GM21381 (cell line): ENCODE measurements around the gene RFC4.
"Not testable (repeated sequence)": the region's sequence is repeated elsewhere in the genome, so short reads cannot be mapped to it uniquely, and the experiment has no call there.

ENCODE experiments used
- ATAC-seq: cut with Tn5 transposase; IDR thresholded peaks from one replicate; pipeline ENCODE4 v1.9.1; 2021; ENCODE audit warnings: mild to moderate bottlenecking, moderate library complexity; ENCODE audit not compliant: unreplicated experiment

RFC4 gene

DNA sequence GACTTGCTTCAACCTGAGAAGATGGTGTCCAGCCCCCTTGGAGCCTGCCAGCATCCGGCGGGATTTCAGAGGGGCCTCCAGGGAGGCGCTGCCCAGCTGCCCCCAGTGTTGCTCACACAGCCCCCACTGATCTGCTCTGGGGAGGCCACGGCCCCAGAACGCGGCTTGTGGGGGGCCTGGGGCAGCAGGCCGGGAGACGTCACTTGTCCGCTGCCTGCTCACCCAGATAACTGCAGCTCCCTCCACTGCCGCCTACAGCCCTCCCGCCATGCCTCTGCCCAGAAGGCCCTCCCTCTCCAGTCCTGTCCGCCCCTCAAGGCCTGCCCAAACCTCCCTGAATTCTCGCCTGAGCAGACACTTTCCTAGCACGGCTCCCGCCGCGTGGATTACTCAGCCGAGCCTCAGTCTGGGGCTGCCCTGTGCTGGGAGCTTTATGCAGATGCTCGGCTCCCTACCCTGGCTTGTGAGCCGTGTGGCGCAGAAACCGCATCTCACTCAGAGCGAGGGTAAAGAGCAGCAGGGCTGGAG lies 19.1 kb upstream of the RFC4 start:
- no peak for ATAC-seq

DNA sequence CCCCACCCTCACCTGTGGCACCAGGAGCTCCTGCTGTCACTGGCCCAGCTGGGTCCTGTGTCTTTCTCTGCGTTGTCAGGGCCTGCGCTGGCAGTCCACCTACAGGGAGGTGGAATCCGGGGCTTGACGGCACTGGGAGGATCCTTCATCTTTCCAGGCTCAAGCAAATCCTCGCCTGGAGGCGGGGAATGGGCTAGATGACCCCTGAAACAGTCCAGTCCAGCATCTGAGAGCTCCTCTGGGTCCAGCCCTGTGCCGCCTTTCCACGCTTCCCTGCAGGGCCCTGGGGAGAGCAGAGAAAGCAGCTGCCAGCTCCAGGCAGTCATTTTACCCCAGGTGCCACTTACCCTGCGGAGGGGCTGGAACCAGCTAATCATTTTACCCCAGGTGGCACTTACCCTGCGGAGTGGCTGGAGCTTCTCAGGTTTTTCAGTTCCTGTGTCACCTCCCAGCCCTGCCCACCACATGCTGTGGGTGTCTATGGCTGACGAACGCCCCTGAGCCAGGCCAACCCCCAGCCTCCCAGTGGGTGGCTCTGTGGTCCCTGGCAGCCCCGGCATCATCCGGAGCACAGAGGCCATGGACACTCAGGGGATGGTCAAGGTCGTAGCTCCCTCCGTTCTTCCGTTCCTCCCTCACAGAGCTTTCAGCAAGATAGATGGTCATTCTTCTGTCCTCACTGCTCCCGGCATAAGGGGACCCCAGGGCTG lies 18.3 kb upstream of the RFC4 start:
- no peak for ATAC-seq

DNA sequence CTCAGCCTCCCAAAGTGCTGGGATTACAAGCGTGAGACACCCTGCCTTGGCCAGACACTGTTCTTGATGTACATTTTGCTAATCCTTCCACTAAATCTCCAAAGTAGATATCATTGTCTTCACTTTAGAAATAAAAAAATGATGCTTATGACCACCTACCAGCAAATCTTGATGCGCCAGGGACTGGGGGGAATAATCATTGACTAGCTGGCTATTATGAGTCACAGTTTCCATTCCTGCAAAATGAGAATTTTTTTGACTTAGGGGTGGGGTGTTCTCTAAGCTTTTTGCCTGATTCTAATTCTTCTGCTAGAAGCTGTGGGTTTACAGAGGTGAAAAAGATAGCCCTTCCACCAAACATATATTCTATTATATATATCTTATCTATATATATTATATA lies 17.1 kb upstream of the RFC4 start:
- no peak for ATAC-seq

DNA sequence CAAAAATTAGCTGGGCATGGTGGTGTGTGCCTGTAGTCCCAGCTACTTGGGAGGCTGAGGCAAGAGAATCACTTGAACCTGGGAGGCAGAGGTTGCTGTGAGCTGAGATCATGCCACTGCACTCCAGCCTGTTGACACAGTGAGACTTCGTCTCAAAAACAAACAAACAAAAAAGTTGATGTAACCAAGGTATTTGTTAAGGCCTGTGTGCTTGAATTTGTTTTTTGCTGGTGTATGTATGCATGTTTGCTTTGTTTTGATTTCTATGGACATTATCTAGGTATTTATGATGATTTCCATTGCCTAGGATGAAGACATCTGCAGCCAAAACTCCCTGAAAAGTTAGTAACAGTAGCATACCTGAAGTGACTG lies 16.1 kb upstream of the RFC4 start:
- not testable (repeated sequence) for ATAC-seq

DNA sequence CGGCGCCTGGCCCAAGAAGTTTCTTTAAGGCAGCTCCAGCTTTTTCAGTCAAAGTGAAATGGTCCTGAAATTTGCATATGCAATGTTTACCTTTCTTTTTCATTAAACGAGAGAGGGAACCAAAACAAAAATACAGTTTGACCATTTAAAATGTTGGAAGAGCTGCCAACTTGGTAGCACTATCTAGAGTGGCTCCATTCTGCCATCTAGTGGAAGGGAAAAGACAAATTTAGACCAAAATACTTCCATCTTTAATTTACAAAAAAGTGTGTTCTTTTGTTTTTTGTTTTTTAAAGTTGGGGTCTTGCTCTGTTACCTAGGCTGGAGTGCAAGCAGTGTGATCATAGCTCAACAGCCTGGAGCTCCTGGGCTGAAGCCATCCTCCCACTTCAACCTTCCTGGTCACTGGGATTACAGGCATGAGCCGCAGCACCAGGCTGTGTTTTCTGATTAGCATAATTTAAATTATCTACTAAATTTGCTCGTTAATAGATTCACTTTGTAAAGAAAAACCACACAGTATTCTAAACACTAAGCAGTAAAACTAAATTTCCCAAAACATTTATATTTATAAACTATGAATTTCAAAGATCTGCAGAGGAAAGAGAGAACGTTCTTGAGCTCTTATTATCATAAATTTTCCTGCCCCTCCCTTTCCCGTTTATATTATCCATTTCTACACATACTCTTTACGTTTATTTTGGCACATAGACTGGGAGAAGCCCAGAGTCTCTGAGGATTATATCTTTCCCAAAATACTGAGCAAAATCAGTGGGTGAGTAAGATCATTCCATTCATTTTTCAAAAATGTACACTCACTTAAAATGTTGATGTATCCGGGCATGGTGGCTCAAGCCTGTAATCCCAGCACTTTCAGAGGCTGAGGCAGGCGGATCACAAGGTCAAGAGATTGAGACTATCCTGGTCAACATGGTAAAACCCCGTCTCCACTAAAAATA lies 15.4 kb upstream of the RFC4 start:
- no peak for ATAC-seq

DNA sequence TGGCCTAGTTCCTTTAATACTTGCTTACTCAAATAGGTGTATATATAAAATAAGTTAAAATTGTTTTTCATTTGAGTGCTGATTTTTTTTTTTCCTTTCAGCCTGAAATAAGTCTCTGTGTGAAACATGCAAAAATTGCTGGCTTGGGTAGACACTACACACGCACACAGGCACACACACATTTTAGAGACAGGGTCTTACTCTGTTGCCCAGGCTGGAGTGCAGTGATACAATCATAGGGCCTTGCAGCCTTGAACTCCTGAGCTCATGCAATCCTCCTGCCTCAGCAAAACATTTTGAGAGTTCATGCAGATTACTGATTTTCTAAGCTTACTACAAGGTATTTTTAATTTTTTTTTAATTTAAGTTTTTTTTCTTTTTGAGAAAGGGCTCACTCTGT lies 12.7 kb upstream of the RFC4 start:
- no peak for ATAC-seq

DNA sequence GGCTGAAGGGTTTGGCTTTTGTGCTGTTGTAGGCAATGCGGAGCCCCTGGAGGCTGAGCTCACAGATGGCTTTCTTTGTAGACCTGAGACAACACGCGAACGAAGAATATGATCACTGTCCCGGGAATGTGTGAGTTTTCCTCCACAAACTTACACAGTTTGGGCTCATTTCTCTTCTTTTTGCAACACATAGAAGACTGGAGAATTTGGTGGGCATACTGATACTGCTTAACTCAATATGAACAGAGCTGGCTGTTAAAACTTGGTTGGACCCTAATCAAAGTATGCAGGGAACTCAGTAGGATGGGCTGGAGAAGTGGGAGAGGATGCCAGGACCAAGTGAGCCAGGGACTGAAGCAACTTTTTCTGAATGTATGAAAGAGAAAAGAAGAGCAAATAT lies 12.2 kb upstream of the RFC4 start:
- ATAC-seq: no peak

DNA sequence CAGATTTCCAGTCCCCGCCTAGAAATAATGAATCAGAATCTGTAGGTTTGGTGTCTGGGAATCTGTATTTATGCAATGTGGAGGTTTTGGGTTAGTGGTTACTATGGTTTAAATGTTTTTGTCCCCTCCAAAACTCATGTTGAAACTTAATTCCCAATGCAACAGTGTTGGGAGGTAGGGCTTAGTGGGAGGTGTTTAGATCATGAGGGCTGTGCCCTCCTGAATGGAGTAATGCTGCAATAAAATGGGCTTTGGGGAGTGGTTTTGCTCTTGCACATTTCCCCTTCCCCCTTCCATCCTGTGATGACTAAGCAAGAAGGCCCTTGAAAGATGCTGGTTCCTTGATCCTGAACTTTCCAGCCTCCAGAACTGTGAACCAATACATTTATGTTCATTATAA lies 9.2 kb upstream of the RFC4 start:
- no peak for ATAC-seq

DNA sequence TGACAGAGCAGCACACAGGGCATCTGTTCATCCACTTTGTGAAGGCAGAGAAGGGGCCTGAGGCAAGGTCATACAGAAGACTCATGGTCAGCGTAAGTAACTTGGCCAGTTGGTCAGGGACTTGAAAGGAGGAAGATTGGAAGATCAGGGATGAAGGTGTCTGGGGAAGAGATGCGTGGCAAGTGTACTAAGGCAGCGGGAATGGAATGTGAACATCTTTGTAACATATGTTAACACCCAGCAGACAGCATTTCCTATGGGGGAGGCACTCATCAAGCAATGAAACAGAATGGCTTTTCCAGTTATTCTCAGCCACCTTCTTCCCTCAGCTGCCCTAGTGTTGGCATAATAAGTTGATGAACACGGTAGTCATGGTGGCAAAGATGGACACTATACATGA lies 7.8 kb upstream of the RFC4 start:
- no peak for ATAC-seq

DNA sequence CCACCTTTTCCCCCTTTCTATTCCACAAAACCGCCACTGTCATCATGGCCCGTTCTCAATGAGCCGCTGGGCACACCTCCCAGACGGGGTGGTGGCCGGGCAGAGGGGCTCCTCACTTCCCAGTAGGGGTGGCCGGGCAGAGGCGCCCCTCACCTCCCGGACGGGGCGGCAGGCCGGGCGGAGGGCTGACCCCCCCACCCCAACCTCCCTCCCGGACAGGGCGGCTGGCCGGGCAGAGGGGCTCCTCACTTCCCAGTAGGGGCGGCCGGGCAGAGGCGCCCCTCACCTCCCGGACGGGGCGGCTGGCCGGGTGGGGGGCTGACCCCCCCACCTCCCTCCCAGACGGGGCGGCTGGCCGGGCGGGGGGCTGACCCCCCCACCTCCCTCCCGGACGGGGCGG lies 5.0 kb upstream of the RFC4 start:
- ATAC-seq: not testable (repeated sequence)

DNA sequence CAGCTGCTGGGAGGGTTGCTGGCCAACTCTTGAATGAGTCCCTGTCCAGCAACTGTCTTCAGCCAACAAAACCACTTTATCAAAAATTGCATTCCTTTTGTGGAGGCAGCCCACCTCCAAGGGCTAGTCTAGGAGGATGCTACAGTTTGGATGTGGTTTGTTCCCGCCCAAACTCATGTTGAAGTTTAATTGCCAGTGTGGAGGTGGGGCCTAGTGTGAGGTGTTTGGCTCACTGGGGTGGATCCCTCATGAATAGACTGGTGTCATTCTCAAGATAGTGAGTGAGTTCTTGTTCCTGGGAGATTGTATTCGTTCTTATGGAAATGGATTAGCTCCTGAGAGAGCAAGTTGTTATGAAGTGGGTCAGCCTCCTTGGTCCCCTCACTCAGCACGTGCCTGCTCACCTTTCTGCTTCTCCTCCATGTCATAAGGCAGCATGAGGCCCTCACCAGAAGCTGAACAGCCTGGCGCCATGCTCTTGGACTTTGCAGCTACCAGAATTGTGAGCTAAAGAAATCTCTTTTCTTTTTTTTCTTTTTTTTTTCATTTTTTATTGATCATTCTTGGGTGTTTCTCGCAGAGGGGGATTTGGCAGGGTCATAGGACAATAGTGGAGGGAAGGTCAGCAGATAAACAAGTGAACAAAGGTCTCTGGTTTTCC lies 4.2 kb upstream of the RFC4 start:
- no peak for ATAC-seq

DNA sequence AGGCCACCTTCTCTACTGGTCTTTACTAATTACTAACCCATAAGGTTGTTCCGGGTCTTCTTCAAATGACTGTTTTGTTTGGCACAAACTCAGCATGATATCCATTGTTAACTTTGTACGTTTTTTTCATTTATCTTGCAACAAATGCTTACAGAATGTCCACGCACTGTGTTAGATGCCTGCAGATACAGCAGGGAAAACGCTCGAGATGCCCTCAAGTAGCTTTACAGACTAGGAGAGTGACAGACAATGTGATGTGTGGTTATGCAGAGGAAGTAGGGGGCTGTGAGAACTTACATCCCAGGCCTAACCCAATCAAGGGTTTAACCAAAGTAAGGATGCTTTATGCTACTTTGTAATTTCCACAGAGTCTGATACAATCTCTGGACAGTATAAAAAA lies 949 bp upstream of the RFC4 start:
- no peak for ATAC-seq

DNA sequence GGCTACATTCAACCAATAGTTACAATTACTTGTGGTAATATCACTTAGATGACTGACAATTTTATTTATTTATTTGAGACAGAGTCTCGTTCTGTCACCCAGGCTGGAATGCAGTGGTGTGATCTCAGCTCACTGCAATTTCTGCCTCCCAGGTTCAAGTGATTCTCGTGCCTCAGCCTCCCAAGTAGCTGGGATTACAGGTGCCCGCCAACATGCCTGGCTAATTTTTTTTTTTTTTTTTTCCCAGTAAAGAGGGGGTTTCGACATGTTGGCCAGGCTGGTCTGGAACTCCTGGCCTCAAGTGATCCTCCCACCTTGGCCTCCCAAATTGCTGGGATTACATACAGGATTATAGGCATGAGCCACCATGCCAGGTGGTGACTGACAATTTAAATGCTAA lies 2.8 kb downstream of the RFC4 start:
- not testable (repeated sequence) for ATAC-seq

DNA sequence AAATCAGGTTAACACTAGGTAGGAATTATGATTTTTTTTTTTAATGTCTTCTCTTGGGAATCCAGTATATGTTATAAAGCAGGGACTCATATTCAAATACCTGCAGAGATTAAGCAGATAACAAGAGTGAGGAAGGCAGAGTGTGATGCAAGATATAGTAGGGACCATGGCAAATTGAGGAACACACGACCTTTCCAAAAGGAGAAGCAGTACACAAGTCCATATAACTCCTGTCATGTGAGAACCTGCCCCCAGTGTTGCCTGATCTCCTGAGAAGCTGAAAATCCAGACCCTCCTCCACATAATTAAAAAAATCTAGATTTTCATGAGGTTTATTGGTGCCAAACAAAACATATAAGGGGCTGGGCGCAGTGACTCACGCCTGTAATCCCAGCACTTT lies 3.6 kb downstream of the RFC4 start:
- no peak for ATAC-seq

DNA sequence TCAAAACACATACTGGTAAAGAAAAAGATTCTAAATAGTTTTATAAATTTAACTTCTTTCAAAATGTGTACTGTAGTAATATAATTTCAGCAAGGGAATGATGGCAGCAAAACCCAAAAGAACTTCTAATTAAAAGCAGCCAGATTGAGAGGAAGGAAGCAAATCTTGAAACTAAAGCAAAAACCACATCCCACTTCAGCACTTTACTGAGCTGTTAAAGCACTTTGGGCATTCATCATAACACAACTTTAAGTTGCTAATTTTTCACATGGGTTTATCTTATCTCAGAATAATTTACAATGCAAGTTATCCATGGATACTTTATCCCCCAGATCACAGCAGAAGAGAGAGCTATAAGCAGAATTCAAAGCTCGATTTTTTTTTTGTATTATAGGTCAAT lies 6.0 kb downstream of the RFC4 start:
- ATAC-seq: no peak

DNA sequence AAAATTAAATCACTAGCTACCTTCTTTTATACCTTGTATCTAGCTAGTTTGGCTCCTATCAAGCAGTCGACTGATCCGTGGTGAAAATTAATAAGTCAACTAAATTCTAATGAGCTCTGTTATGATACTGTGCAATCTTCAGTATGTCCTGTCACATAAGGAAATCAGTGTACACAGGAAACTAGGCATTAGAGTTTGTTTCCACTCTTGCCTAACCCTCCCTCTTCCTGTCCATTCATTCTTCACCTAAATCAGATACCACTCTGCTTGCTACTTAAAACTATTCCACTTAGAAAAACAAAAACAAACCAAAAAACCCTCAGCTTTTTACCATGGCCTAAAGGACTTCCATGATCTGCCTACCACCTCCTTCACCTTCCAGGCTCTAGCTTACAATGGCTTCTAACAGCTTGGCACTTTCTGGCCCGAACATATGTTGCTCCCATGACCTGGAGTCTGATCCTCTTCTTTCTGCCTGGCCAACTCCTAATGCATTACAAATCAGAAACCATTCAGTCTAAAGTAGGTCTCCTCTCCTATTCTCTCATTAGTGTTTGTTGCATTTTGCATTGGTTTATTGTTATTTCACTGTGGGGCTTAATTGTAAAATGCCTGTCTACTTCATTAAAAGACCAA lies 7.9 kb downstream of the RFC4 start:
- no peak for ATAC-seq

DNA sequence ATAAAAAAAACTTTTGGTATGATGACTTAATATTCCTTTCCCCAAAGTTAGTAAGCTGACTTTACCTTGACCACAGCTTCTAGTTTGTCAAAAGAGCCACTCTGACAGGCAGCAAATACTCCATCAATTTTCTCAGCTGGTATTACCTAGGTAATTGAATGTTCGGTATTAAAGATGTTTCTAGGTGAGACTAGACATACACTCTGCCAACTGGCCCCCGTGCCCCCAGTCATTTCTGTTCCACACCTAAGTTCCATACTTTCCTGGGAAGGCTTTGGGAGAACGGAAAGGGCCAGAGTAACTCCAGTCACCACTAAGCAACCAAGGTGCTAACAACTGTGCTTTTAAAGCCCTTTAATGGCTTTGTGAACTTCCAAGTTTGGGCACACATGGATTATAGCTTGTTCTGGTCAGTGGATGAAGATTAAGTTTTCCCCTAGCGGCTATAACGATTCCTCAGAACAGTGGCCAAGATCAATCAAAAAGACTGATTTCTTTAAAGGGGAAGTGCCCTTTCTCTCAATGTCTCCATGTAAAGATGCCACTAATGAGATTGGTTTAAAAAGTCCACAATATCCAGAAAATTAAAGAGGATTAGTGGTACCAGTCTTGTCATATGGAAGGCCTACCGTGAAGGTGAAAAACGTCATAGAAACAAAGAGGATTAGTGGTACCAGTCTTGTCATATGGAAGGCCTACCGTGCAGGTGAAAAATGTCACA lies 15.9 kb downstream of the RFC4 start:
- no peak for ATAC-seq

DNA sequence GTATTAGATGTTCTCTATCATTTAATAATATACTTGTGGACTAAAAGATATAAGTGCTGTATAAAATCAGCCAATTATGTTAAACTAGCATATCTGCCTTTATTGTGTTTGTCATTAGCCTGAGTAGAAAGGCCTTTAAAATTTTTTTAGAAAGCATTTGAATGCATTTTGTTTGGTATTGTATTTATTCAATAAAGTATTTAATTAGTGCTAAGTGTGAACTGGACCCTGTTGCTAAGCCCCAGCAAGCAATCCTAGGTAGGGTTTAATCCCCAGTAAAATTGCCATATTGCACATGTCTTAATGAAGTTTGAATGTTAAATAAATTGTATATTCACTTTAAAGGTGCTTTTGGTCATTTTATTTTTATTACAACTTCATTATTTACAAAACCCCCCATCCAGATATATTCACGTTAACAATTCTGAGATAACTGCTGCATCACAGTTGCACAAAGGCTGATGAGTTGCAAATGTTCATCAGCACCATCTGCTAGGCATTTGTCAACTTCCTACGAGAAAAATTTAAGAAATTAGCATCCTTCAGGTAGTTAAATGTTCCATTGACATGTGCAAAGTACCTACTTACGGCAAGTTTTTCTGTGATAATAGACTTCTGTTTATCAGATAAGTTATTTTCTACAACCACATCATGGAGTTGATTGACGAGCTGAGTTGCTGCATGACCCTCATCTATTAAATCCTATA lies 16.6 kb downstream of the RFC4 start:
- no peak for ATAC-seq

DNA sequence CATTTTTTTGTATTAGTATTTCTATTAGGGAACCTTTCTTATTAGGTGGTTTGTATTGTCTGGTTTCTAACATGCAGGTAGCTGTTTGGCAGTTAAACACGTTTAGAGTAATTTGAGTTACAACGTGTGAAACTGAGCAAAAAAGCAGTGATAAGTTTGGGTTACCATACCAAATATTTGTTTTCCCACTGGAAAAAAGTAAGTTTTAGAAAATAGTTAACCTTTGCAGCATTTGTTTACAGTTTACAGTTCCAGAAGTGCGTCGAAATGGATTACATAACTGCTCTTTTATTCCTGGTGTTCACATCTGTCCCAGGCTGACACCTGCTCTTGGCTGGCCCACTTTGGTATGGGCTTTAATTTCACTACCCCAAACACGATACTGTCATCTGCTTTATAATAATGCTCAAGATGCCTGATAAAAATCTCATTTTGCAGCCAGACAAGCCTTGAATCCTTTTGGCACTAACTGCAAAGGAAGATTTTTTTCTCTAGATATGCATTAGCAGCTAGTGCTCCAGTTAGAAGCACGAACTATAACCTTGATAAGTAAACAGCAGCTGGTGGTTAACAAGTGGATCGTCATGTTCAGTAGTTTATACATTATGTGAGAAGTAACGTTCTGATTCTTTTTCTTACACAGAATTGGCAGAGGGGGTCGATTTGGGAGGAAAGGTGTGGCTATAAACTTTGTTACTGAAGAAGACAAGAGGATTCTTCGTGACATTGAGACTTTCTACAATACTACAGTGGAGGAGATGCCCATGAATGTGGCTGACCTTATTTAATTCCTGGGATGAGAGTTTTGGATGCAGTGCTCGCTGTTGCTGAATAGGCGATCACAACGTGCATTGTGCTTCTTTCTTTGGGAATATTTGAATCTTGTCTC lies 17.6 kb downstream of the RFC4 start:
- ATAC-seq: no peak
